Activated CD8-positive, alpha-beta memory T cell treated with anti-CD3 and anti-CD28 coated beads, Interleukin-2, amount 50 U/mL, for 4 hours (primary cell): ENCODE data around the gene TECTB.

ENCODE experiments used
- DNase-seq: peaks from one replicate; pipeline ENCODE4 v3.0.0-alpha.2; 2020

The TECTB gene

DNA sequence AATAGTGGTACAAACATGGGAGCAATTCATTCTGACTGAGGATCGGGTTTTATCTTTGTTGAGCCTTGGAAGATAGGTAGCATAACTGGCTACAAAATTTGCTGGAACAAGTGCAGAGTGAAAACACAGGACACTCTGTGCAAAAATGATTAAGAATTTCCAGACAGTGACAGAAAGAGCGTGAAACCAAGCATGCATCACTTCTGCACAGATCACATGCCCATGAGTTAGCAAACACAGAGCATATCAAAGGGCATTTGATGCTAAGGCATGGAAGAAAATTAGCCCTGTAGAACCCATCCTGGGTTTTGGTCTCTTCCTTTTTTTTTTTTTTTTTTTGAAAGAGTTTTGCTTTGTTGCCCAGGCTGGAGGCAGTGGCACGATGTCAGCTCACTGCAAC, 28.3 kb downstream of the TECTB start:
- no peak for DNase-seq

DNA sequence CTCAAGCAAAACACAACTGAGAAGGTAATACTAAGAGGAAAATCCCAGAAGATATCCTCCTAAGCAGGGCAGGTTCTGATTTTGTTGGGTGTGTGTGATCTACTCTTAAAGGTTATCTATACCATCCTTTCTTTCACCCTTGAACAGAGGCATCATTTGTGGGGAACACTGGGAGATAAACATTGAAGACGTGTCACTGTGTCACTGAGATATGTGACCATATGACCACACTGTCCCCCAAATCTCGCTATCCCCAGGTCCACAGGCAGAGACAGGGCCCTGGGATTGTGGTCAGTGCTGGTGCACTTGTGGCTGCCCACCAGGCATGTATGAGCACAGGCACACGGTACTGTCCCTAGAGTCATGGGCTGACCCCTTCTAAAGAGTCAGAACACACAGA, 30.0 kb downstream of the TECTB start:
- no peak for DNase-seq

DNA sequence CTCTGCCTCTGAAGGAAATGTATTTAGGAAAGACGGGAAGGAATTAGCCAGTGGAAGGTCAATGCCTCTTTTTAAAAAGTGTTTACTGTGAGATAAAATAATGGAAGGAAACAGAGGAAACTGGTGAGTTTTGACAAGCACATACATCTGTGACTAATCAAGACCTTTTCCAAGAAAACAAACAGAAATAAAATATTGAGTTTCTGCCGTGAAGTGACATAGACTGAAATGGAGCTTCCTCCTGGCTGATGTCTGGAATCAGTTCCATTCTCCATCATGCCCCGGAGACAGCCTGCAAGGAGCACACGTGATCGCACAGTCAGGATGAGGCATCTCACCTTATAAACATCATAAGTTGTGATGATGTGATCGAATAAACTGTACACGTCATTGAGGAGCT, 30.7 kb downstream of the TECTB start:
- DNase-seq: no peak

DNA sequence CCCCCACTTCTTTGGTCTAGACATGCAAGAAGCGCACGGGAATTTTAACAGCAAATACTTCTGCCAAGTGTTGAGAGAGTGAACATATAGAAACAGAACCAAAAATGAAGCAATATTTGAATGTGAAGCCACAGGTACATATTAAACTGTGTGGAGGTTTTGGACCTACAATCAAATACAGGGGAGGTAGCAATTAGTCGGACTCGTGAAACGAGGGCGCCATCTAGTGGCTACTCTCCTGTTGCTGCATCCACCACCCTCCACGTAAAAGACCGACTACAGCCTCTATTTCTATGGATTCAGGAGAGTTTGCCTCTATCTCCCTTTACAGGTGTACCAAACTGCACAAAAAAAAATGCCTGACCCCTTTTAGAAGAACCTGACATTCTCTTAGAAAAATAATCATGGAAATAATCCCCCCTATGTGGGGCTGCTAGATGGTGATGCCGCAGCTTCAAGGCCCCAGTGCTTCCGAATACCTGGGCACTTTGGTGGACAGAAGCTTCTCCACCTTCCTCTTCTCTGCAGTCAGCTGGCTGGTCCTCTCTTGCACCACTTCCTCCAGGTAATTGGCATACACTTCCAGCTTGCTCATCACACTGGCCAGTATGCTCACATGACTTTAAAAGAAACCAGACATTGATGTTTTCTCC, 31.7 kb downstream of the TECTB start:
- DNase-seq: peak; percentile 75

DNA sequence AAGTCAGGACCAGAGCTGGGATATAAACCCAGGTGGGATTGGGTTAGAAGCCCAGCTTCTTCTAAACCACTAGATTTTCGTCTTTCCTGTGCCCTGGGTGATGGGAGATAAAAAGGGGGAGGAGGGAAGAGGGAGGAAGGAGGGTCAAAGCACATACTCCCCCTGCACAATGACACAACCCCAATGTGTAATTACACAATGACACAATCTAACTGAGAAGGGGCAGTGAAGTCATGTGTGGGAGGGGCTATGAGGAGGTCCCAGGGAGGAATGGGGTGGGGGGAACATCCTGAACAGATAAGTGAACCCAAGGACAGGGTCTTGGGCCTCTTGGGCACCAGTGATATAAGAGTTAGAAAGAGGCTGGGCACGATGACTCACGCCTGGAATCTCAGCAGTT, 44.5 kb downstream of the TECTB start:
- no peak for DNase-seq

DNA sequence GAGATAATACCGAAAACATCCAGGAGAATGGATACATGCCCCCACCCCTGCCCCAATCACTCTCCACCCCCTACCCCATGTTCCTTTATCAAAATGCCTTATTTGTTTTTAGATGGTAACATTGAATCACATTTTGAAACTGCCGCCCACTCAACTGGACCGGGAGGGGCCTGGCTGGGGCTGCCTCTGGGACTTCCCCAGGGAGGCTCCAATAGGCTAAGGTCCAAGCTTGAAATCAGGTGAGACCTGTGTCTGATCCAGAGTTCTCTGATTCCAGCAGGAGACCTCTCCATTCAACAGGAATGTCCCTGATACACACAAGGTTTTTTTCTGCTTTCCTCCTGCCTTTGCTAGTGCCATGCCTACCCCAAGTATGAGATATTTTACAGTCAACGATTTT, 47.0 kb downstream of the TECTB start:
- no peak for DNase-seq

DNA sequence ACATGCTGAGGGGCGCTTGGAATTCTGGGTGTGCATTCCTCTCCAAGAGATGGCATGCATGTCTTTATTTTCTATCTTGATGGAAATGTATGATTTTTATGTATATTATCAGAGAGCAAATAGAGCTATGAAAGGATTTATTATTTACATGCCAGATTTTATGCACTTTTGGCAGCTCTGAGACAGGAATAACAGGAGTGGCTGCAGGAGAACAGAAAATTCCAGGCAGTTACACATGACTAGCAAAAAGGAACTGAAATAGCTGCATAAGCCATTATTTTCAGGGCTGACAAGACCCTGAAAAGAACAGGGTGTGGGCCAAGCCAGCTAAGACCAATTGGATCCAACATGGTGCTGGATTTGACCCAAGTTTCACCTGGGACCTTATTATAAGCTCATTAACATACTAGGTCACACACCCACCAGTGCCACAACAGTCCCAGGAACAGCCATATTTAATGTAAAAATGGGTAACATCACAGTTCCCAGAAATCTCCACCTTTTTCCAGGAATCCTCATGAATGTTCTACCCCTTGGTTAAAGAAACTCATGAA, 47.5 kb downstream of the TECTB start:
- no peak for DNase-seq

GRCh38 chr10:112332022-112332421, 48.8 kb downstream of the TECTB start:
- DNase-seq: no peak

- no peak for DNase-seq
Observed at GRCh38 chr10:112332509-112333228, 49.5 kb downstream of the TECTB start.

- no peak for DNase-seq
Observed at GRCh38 chr10:112333452-112333851, 50.3 kb downstream of the TECTB start.

DNA sequence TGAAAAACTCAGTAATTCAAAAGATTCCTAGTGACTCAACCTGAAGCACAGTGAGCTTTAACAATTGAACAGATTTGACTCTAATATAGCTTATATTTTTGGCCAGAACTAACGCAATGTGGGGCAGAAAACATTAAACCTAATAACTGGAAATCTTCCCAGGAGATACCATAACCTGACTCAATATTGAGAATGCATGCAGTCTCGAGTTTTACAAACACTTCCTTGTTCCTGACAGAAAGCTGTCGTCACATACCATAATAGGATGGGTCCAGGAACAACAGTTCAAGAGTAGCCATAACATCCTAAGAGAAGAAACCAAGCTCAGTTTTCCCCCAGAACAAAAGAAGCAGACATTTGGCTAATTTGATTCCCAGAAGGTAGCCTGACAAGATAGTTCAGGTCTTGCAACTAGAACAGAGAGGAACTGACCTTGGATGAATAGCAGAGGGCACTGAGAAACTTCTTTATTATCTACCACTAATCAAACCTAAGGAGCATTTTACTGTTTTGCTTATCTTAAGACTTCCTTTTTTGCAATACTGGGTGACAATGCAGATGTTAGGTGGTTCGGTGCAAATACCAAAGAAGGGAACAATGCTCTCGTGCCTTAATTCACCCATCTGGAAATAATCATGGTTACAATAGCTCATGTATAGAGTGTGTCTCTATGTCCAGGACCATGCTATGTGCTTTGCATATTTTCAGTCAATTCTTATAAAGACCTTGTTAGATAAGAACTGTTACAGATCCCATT, 52.1 kb downstream of the TECTB start:
- DNase-seq: no peak

- no peak for DNase-seq
Observed at GRCh38 chr10:112335868-112336265, 52.7 kb downstream of the TECTB start.

DNA sequence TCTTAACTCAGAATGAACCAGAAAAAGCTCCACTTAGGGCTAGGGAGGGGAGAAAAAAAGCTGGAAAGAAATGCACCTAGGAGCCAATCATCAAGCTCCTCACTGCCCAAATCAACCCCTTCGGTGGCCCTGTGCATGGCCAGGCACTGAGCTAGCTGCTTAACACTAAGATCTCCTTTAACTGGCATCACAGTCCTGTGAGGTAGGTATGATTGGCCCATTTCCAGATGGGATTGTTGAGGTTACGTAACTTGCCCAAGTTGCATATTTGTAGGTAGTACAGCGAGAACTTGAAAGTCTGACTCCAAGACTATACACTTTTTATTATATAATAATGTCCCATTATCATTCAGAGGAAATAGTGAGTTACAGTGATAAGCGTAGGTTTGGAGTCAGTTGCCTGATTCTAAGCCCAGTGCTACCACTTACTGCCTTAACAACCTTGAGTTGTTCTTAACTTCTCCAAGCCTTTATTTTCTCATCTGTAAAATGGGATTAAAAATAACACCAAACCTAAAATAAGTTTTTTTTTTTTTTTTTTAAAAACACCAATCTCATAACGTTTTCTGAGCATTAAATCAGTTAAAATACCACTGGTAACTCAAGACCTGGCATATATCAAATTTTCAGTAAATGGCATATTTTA, 53.5 kb downstream of the TECTB start:
- DNase-seq: no peak

DNA sequence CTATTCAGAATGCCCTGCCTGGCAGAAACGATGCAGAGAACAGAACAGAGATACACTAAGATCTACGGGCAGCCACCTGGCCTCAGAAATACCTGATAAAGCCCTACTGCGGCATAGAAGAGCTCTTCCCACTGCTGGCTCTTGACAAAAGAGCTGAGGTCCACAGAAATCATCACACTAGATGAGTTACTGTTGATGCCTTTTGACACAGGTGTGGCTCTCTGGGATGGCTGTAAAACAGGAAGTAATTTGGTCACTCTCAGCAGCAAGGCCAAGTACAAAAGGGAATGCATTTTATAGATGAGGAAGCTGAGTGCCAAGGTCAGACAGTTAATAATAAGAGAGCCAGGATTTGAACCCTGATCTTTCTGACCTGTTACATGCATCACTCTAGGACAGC, 55.8 kb downstream of the TECTB start:
- no peak for DNase-seq

- DNase-seq: no peak
Observed at GRCh38 chr10:112340601-112341000, 57.4 kb downstream of the TECTB start.

DNA sequence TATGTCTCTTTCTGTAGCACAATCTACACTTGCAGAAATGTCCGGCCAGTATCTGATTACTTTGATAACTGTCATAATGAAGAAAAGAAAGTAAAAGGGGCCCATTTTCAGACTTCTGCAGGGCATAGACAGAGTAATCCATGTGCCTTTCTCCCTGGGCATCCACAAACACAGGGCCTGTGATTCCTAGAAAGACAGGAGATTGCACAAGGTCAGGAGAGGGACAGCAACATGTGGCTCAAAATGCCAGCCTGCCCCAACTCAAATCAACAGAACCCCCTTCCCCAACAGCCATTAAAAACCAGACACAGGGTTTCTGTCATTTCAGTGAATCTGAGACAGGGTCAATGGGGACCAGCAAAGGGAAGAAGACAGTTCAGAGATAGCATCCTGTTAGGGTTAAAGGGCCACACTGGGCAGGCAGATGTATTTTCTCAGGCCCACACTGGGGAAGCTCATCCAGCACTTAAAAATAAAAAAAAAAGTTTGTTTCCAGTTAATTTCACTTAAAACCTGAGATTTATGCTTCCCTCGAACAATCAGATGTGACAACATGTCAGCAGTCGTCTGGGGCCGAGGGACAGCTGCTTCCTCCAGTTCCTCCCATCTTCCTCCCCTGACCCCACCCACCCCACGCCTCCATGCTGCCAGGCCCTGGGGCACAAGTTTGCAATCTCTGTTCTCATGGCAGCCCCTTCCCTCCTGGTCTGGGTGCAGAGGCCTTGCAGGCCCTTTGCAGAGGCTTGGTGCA, 60.0 kb downstream of the TECTB start:
- no peak for DNase-seq

GRCh38 chr10:112344261-112344660, 61.1 kb downstream of the TECTB start:
- DNase-seq: no peak

- DNase-seq: no peak
Observed at GRCh38 chr10:112345202-112345601, 62.0 kb downstream of the TECTB start.

DNA sequence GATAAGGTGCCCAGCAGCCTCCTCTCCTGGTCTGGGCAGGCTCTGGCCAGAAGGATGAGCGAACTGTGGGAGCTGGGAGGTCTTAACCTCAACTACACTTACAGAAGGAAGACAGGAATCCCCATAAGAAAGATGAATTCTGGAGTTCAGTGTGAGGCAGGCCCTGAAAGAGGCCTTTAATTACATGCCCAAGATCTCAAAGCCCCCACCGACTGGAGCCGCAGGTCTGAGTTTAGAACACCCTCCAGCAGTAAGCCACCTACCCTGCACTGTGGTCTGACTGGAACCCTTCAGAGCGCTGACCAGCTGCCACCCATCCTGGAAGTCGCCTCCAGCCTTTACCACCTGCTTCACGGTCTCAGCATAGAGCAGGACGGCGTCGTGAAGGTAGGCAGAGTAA, 62.5 kb downstream of the TECTB start:
- no peak for DNase-seq

GRCh38 chr10:112346774-112347173, 63.6 kb downstream of the TECTB start:
- no peak for DNase-seq

DNA sequence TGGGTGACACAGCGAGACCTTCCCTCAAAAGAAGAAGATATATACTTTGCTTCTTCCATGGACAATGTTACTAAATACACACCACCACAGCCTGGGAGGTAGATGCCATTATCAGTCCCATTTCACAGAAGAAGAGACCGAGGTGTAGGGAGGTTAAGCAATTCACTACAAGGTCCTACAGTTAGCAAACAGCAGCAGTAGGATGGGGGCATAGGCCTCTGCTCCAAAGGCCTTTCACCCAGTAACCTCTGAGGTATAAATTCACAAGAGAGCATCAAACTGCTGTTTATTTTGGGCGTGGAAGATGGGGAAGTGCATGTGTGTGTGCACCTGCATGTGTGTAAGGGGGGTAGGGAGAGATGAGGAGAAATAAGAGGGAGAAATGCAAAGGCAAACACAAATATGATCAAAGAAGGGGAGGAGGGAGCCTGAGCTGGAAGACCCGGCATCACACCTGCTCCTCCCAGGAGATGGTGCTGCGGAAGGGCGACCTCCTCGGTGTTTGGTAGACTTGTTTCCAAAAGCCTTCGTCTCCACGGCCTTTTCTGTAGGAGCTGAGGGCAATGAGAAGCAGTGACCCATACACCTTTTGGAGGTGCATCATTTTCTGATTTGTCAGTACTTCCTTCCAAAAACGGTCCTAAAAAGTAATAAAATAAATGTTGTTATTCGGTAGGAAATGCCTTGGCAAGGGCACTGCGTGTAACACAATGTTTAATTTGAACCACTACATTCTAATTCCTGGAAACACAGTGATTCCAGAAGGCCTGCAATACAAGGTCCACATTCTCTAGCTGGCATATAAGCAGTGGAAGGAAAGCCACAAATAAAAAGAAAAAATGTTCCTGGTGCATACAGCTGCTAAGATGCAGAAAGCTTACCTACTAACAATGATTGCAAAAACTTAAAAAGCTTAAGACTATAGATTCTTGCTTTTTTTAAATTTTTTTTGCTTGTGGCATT, 64.8 kb downstream of the TECTB start:
- no peak for DNase-seq
